ENCODE data around the gene GRIK3. TPM values are rescaled to one million over a fixed set of nuclear protein-coding genes. Genes with fewer than 3 reads are reported as not detected.
"Not testable (repeated sequence)": the region's sequence is repeated elsewhere in the genome, so short reads cannot be mapped to it uniquely, and the experiment has no call there.

Gene GRIK3
- total RNA-seq (not detected in 2 replicates), polyA plus RNA-seq (not detected in 2 replicates), polyA minus RNA-seq (ENCODE audit: low replicate concordance) (not detected in 2 replicates)
- polyA plus RNA-seq (2012), result not detected in 2 replicates

GRCh38 chr1:37034121-37035013 is at the start of gene GRIK3:
GRIK3 (minus strand) TSS chr1:37034515; CDS start chr1:37034108, 407 bp downstream.
- no peak within 1 kb of the TSS for H3K27ac ChIP-seq (ENCODE audit: insufficient read depth, low read length)
- TF ChIP-seq EZH2 (IDR thresholded peaks at IDR 0.05; ENCODE audit: low read length, missing control alignments), result no peak
- TF ChIP-seq, protein P1, sequence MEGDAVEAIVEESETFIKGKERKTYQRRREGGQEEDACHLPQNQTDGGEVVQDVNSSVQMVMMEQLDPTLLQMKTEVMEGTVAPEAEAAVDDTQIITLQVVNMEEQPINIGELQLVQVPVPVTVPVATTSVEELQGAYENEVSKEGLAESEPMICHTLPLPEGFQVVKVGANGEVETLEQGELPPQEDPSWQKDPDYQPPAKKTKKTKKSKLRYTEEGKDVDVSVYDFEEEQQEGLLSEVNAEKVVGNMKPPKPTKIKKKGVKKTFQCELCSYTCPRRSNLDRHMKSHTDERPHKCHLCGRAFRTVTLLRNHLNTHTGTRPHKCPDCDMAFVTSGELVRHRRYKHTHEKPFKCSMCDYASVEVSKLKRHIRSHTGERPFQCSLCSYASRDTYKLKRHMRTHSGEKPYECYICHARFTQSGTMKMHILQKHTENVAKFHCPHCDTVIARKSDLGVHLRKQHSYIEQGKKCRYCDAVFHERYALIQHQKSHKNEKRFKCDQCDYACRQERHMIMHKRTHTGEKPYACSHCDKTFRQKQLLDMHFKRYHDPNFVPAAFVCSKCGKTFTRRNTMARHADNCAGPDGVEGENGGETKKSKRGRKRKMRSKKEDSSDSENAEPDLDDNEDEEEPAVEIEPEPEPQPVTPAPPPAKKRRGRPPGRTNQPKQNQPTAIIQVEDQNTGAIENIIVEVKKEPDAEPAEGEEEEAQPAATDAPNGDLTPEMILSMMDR (conservative IDR thresholded peaks at IDR 0.05 in 1 of 2, IDR thresholded peaks at IDR 0.05 in 1 of 2; ENCODE audit: low read depth in 1 of 2, low read length in 2 of 2), result no peak
- peaks cover 29% of the 10 kb centered on the region for H3K27me3 ChIP-seq (ENCODE audit: control insufficient read depth, insufficient read depth, low read length)
- H3K4me1 ChIP-seq (ENCODE audit: control insufficient read depth, extremely low read depth, insufficient read depth, low read length), result no peaks in the 10 kb centered on the region
- H3K9ac ChIP-seq (ENCODE audit: insufficient read depth, low read length), result no peak within 1 kb of the TSS
- H3K36me3 ChIP-seq (ENCODE audit: control insufficient read depth, insufficient read depth, low read length), result no peaks in the 10 kb centered on the region
- H2AFZ ChIP-seq (ENCODE audit: low read length), result no peak within 1 kb of the TSS
- no peak for DNase-seq (ENCODE audit: low read depth in 2 of 2)
- H3K9me3 ChIP-seq (ENCODE audit: control insufficient read depth, insufficient read depth, low read depth, low read length), result no peaks in the 10 kb centered on the region
- H4K20me1 ChIP-seq (ENCODE audit: control insufficient read depth, extremely low read depth, insufficient read depth, low read length), result no peaks in the 10 kb centered on the region
- H3K4me2 ChIP-seq (ENCODE audit: extremely low read depth, insufficient read depth, low read length), result no peak within 1 kb of the TSS
- no peak within 1 kb of the TSS for H3K4me3 ChIP-seq (replicated peaks in 1 of 4; ENCODE audit: control extremely low read depth in 1 of 4, insufficient read depth in 1 of 4, low read depth in 3 of 4, low read length in 4 of 4)
- H3K79me2 ChIP-seq (ENCODE audit: control insufficient read depth, insufficient read depth, low read length), result no peaks in the 10 kb centered on the region

- H3K27me3 ChIP-seq (ENCODE audit: control insufficient read depth, insufficient read depth, low read length), result no peaks in the 10 kb centered on the region
- no peak for TF ChIP-seq EZH2 (IDR thresholded peaks at IDR 0.05; ENCODE audit: low read length, missing control alignments)
- TF ChIP-seq, protein P1 (conservative IDR thresholded peaks at IDR 0.05 in 1 of 2, IDR thresholded peaks at IDR 0.05 in 1 of 2; ENCODE audit: low read depth in 1 of 2, low read length in 2 of 2), result no peak
- no peak overlapping the region for H3K9ac ChIP-seq (ENCODE audit: insufficient read depth, low read length)
- H3K79me2 ChIP-seq (ENCODE audit: control insufficient read depth, insufficient read depth, low read length), result no peaks in the 10 kb centered on the region
- H3K9me3 ChIP-seq (ENCODE audit: control insufficient read depth, insufficient read depth, low read depth, low read length), result no peaks in the 10 kb centered on the region
- H3K4me1 ChIP-seq (ENCODE audit: control insufficient read depth, extremely low read depth, insufficient read depth, low read length), result no peaks in the 10 kb centered on the region
- no peak overlapping the region for H3K4me2 ChIP-seq (ENCODE audit: extremely low read depth, insufficient read depth, low read length)
- H4K20me1 ChIP-seq (ENCODE audit: control insufficient read depth, extremely low read depth, insufficient read depth, low read length), result no peaks in the 10 kb centered on the region
- H3K36me3 ChIP-seq (ENCODE audit: control insufficient read depth, insufficient read depth, low read length), result no peaks in the 10 kb centered on the region
- no peak overlapping the region for H2AFZ ChIP-seq (ENCODE audit: low read length)
- H3K4me3 ChIP-seq (replicated peaks in 1 of 4; ENCODE audit: control extremely low read depth in 1 of 4, insufficient read depth in 1 of 4, low read depth in 3 of 4, low read length in 4 of 4), result no peak overlapping the region
- H3K27ac ChIP-seq (ENCODE audit: insufficient read depth, low read length), result no peak overlapping the region
- DNase-seq (ENCODE audit: low read depth in 2 of 2), result no peak
These were observed 49.7 kb upstream of the GRIK3 start for GRCh38 chr1:37084013-37084412.

GRCh38 chr1:37083603-37084002 is 49.3 kb upstream of the GRIK3 start:
- Histone ChIP-seq H3K9me3 (ENCODE audit: control insufficient read depth, insufficient read depth, low read depth, low read length) (no peaks in the 10 kb centered on the region), H4K20me1 (ENCODE audit: control insufficient read depth, extremely low read depth, insufficient read depth, low read length) (no peaks in the 10 kb centered on the region), H3K4me2 (ENCODE audit: extremely low read depth, insufficient read depth, low read length) (no peak overlapping the region), H3K79me2 (ENCODE audit: control insufficient read depth, insufficient read depth, low read length) (no peaks in the 10 kb centered on the region), H3K4me1 (ENCODE audit: control insufficient read depth, extremely low read depth, insufficient read depth, low read length) (no peaks in the 10 kb centered on the region), H3K27ac (ENCODE audit: insufficient read depth, low read length) (no peak overlapping the region), H3K36me3 (ENCODE audit: control insufficient read depth, insufficient read depth, low read length) (no peaks in the 10 kb centered on the region), H3K9ac (ENCODE audit: insufficient read depth, low read length) (no peak overlapping the region), H2AFZ (ENCODE audit: low read length) (no peak overlapping the region), H3K4me3 (replicated peaks in 1 of 4; ENCODE audit: control extremely low read depth in 1 of 4, insufficient read depth in 1 of 4, low read depth in 3 of 4, low read length in 4 of 4) (no peak overlapping the region), H3K27me3 (ENCODE audit: control insufficient read depth, insufficient read depth, low read length) (no peaks in the 10 kb centered on the region)
- TF ChIP-seq, protein P1 (conservative IDR thresholded peaks at IDR 0.05 in 1 of 2, IDR thresholded peaks at IDR 0.05 in 1 of 2; ENCODE audit: low read depth in 1 of 2, low read length in 2 of 2), result no peak
- no peak for TF ChIP-seq EZH2 (IDR thresholded peaks at IDR 0.05; ENCODE audit: low read length, missing control alignments)
- DNase-seq (ENCODE audit: low read depth in 2 of 2), result no peak

DNA sequence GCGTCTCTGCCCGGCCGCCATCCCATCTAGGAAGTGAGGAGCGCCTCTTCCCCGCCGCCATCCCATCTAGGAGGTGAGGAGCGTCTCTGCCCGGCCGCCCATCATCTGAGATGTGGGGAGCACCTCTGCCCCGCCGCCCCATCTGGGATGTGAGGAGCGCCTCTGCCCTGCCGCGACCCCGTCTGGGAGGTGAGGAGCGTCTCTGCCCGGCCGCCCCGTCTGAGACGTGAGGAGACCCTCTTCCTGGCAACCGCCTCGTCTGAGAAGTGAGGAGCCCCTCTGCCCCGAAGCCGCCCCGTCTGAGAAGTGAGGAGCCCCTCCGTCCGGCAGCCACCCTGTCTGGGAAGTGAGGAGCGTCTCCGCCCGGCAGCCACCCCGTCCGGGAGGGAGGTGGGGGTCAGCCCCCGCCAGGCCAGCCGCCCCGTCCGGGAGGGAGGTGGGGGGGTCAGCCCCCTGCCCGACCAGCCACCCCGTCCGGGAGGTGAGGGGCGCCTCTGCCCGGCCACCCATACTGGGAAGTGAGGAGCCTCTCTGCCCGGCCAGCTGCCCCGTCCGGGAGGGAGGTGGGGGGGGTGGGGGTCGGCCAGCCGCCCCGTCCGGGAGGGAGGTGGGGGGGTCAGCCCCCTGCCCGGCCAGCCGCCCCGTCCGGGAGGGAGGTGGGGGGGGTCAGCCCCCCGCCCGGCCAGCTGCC is 46.1 kb upstream of the GRIK3 start:
- H3K9ac ChIP-seq (ENCODE audit: insufficient read depth, low read length); H3K4me1 ChIP-seq (ENCODE audit: control insufficient read depth, extremely low read depth, insufficient read depth, low read length); H3K27me3 ChIP-seq (ENCODE audit: control insufficient read depth, insufficient read depth, low read length); H3K79me2 ChIP-seq (ENCODE audit: control insufficient read depth, insufficient read depth, low read length); H2AFZ ChIP-seq (ENCODE audit: low read length); H3K36me3 ChIP-seq (ENCODE audit: control insufficient read depth, insufficient read depth, low read length); H3K27ac ChIP-seq (ENCODE audit: insufficient read depth, low read length); H3K4me3 ChIP-seq (replicated peaks in 1 of 4; ENCODE audit: control extremely low read depth in 1 of 4, insufficient read depth in 1 of 4, low read depth in 3 of 4, low read length in 4 of 4); H3K4me2 ChIP-seq (ENCODE audit: extremely low read depth, insufficient read depth, low read length); H4K20me1 ChIP-seq (ENCODE audit: control insufficient read depth, extremely low read depth, insufficient read depth, low read length); DNase-seq (ENCODE audit: low read depth in 2 of 2); H3K9me3 ChIP-seq (ENCODE audit: control insufficient read depth, insufficient read depth, low read depth, low read length): not testable (repeated sequence)

Measured in fibroblast of lung (primary cell).